GM23338 (cell line): Measurements from ENCODE around the gene STARD3. TPM values are rescaled to one million over a fixed set of nuclear protein-coding genes. Genes with fewer than 3 reads are reported as not detected.

Source experiments
- ATAC-seq: fragments of 200-7000 bp; cut with Tn5 transposase; 3 replicates; pipeline ENCODE4 v1.9.1; 2020
- DNase-seq: peaks from one replicate; pipeline ENCODE4 v3.0.0-alpha.2; 2015; ENCODE audit warnings: low spot score
- H2AFZ ChIP-seq: fragments of 200-600 bp; sonication (generic); 2 replicates; pipeline ENCODE4 v1.8.0; 2016; ENCODE audit warnings: antibody characterized with exemption, mild to moderate bottlenecking, moderate library complexity
- H3F3A ChIP-seq: fragments of 200-600 bp; sonication (generic); replicated peaks from 2 replicates; pipeline ENCODE4 v1.8.0; 2017; ENCODE audit warnings: antibody characterized with exemption, mixed run types, low read depth
- H3K27ac ChIP-seq: fragments of 200-600 bp; sonication (generic); 2 replicates; pipeline ENCODE4 v1.6.1; 2016; ENCODE audit warnings: low read depth
- H3K27me3 ChIP-seq: fragments of 200-600 bp; sonication (generic); 2 replicates; pipeline ENCODE4 v1.8.0; 2016; ENCODE audit warnings: mild to moderate bottlenecking, mixed run types, moderate library complexity; ENCODE audit not compliant: insufficient read depth
- H3K36me3 ChIP-seq: fragments of 200-600 bp; sonication (generic); 2 replicates; pipeline ENCODE4 v1.8.0; 2016; ENCODE audit warnings: mild to moderate bottlenecking; ENCODE audit not compliant: insufficient read depth
- H3K4me1 ChIP-seq: fragments of 200-600 bp; sonication (generic); 2 replicates; pipeline ENCODE4 v1.8.0; 2016; ENCODE audit warnings: mild to moderate bottlenecking, moderate library complexity; ENCODE audit not compliant: insufficient read depth
- H3K4me2 ChIP-seq: fragments of 200-600 bp; sonication (generic); 2 replicates; pipeline ENCODE4 v1.7.1; 2017; ENCODE audit warnings: mixed run types
- H3K4me3 ChIP-seq: fragments of 200-600 bp; sonication (generic); 2 replicates; pipeline ENCODE4 v1.6.1; 2016; ENCODE audit warnings: mixed run types
- H3K79me2 ChIP-seq: fragments of 200-600 bp; sonication (generic); replicated peaks from 2 replicates; pipeline ENCODE4 v1.8.0; 2017; ENCODE audit warnings: mild to moderate bottlenecking; ENCODE audit not compliant: insufficient read depth
- H3K9me2 ChIP-seq: fragments of 200-600 bp; sonication (generic); 2 replicates; pipeline ENCODE4 v1.8.0; 2017; ENCODE audit not compliant: insufficient read depth
- H4K20me1 ChIP-seq: fragments of 200-600 bp; sonication (generic); replicated peaks from 2 replicates; pipeline ENCODE4 v1.8.0; 2017; ENCODE audit warnings: mild to moderate bottlenecking; ENCODE audit not compliant: insufficient read depth
- H3K27ac Mint-ChIP-seq: 2 replicates; pipeline ENCODE4 v1.8.0; 2020; ENCODE audit warnings: inconsistent platforms, mild to moderate bottlenecking, moderate library complexity, mixed read lengths
- H3K27me3 Mint-ChIP-seq: 3 replicates; pipeline ENCODE4 v1.8.0; 2022; ENCODE audit warnings: low read depth, mild to moderate bottlenecking, moderate library complexity, mixed read lengths, inconsistent platforms; ENCODE audit not compliant: insufficient read depth, poor library complexity
- H3K36me3 Mint-ChIP-seq: 3 replicates; pipeline ENCODE4 v1.8.0; 2021; ENCODE audit warnings: low read depth, mild to moderate bottlenecking, inconsistent platforms, moderate library complexity, mixed read lengths
- H3K4me1 Mint-ChIP-seq: 3 replicates; pipeline ENCODE4 v1.8.0; 2020; ENCODE audit warnings: mild to moderate bottlenecking, inconsistent platforms, mixed read lengths
- H3K4me3 Mint-ChIP-seq: 3 replicates; pipeline ENCODE4 v1.8.0; 2021; ENCODE audit warnings: moderate library complexity, mild to moderate bottlenecking, inconsistent platforms, mixed read lengths
- H3K9me3 Mint-ChIP-seq: 3 replicates; pipeline ENCODE4 v1.8.0; 2020; ENCODE audit warnings: moderate library complexity, mild to moderate bottlenecking, inconsistent platforms, mixed read lengths
- JUNB ChIP-seq: IDR thresholded peaks from one replicate; pipeline ENCODE4 v1.6.1; 2016; ENCODE audit warnings: antibody characterized with exemption; ENCODE audit not compliant: unreplicated experiment
- NANOG ChIP-seq: IDR thresholded peaks from 2 replicates; pipeline ENCODE4 v1.6.1; 2016; ENCODE audit warnings: antibody characterized with exemption, borderline replicate concordance
- REST ChIP-seq: IDR thresholded peaks from one replicate; pipeline ENCODE4 v1.6.1; 2018; ENCODE audit warnings: antibody characterized with exemption; ENCODE audit not compliant: unreplicated experiment
- ZNF114 ChIP-seq: fragments of 250-450 bp; sonication (Bioruptor Pico); IDR thresholded peaks from 2 replicates; pipeline ENCODE4 v1.5.0; 2020; ENCODE audit warnings: mild to moderate bottlenecking, moderate library complexity
- ZNF331 ChIP-seq: fragments of 250-450 bp; sonication (Bioruptor Pico); IDR thresholded peaks from 2 replicates; pipeline ENCODE4 v1.5.0; 2020; ENCODE audit warnings: low read depth, mild to moderate bottlenecking, moderate library complexity
- ZNF462 ChIP-seq: fragments of 250-450 bp; sonication (Bioruptor Pico); IDR thresholded peaks from 2 replicates; pipeline ENCODE4 v1.5.0; 2020; ENCODE audit warnings: mild to moderate bottlenecking, moderate library complexity
- polyA plus RNA-seq: library from polyadenylated mRNA; unstranded; fragments of >200 nt; fragmentation: Nextera tagmentation; extraction: Ambion mirVana; gene quantifications from 2 replicates; pipeline ENCODE4 v1.2.1, GENCODE V29; 2016
- total RNA-seq: library from RNA; depleted of rRNA; stranded (reverse); fragments of >200 nt; shearing (Covaris generic); gene quantifications from 2 replicates; pipeline ENCODE4 v1.2.3, GENCODE V29; 2014

The STARD3 gene
- total and polyA plus RNA-seq, 2 experiments from 2014 or later: 26.4 to 53.3 TPM

- no peak for TF ChIP-seq ZNF462 (CRISPR knock-in tag)
- TF ChIP-seq NANOG: no peak
Measured at GRCh38 chr17:39591958-39592954, 44.7 kb upstream of the STARD3 start (continued).

GRCh38 chr17:39593371-39593770 lies 43.6 kb upstream of the STARD3 start:
- Histone ChIP-seq H3K4me2 (no peak overlapping the region), H3K27me3 (peaks cover 72% of the 10 kb centered on the region), H3K79me2 (no peaks in the 10 kb centered on the region), H3K36me3 (no peaks in the 10 kb centered on the region), H3K4me3 (no peak overlapping the region), H3K9me2 (no peaks in the 10 kb centered on the region), H3K27ac (no peak overlapping the region), H3K4me1 (peaks cover 36% of the 10 kb centered on the region; the same call in 1 of the 2 replicates), H3F3A (peaks cover 20% of the 10 kb centered on the region), H4K20me1 (peaks cover 2% of the 10 kb centered on the region; the same call in 1 of the 2 replicates), H2AFZ (no peak overlapping the region)
- H3K9me3 Mint-ChIP-seq: no peaks in the 10 kb centered on the region
- no peak overlapping the region for H3K27ac Mint-ChIP-seq
- no peaks in the 10 kb centered on the region for H3K36me3 Mint-ChIP-seq
- TF ChIP-seq REST (no peak), JUNB (no peak), ZNF331 (CRISPR knock-in tag) (no peak), NANOG (no peak), ZNF114 (CRISPR knock-in tag) (no peak)
- H3K27me3 Mint-ChIP-seq: peaks cover 65% of the 10 kb centered on the region
- no peak overlapping the region for H3K4me3 Mint-ChIP-seq
- no peak for ATAC-seq
- peaks cover 34% of the 10 kb centered on the region for H3K4me1 Mint-ChIP-seq
- DNase-seq: no peak
